Mammary microvascular endothelial cell (primary cell): ENCODE measurements around the gene OR10Z1. TPM values are rescaled to one million over a fixed set of nuclear protein-coding genes. Genes with fewer than 3 reads are reported as not detected.

Experiments
- total RNA-seq: library from RNA; depleted of rRNA; stranded (reverse); fragments of >200 nt; gene quantifications from 2 replicates; pipeline ENCODE4 v1.2.3, GENCODE V29; 2015

OR10Z1 gene, protein sequence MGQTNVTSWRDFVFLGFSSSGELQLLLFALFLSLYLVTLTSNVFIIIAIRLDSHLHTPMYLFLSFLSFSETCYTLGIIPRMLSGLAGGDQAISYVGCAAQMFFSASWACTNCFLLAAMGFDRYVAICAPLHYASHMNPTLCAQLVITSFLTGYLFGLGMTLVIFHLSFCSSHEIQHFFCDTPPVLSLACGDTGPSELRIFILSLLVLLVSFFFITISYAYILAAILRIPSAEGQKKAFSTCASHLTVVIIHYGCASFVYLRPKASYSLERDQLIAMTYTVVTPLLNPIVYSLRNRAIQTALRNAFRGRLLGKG
- total RNA-seq = not detected in 2 replicates

DNA sequence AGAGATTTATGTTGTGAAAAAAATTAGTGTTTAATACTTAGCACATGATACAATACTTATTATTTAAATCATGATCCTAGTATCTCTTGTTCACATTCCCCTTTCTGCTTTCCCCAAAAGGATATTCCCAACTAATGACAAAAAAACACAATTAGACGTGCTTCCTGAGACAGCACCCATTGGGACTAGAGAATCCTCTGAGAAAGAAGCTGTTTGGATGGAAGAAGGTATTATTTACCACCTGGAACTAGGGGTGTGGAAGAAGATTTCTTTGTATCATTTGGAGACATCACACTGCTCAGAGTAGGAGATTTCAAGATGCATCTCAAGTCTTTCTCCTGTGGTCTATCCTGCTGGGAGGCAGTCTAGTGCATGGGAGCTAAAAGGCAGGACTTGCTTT, at the start of gene OR10Z1:
TSS of gene OR10Z1 (plus strand) at position 301 of the 400 bp plus-strand sequence. CDS start 1,171 bp downstream, outside the sequence.

DNA sequence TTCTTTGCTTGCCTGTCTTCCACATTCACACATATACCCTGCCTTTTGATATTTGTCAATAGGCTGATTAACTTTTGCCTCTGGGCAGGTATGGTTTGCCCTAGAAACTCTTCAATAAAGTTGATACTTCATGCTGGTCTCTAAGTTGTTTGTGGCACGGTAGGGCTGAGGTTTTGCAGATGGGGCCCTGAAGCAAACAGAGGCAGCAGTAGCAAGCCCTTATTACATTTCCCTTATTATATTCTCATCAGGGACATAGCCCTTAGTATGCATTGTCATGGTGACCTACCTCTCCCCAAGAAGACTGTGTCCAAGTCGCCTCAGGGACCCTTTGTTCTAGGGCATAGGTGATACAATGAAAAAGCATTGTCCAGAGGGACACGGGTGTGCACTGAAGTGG, 34.6 kb upstream of the OR10Z1 start, which contains the start of gene OR6P1:
TSS of gene OR6P1 (minus strand) at position 101 of the 400 bp plus-strand sequence. CDS start 6,976 bp downstream, outside the sequence.

DNA sequence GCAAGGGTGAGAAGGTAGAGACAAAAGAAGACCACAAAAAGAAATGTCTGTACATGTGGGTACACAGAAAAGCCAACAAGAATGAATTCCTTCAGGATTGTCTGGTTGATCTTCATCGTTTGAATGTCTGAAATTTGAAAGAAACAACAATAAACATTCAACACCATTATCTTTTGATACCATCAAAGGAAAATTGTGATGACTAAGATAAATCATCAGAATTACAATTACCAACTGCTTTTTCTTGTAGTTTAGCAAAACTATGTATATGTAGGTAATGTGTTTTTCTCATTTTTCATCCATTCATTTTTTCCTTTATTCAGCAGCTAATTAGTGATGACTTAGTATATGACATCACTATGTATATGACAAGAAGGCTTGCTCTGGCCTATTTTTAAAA, 25.3 kb upstream of the OR10Z1 start, which contains the start of gene OR10X1:
TSS of gene OR10X1 (minus strand) at position 167 of the 400 bp plus-strand sequence. CDS start at position 167, 0 bp downstream.

Other genes starting within 250 kb of the OR10Z1 start
- gene OR10T2, start 205.8 kb upstream of the OR10Z1 start, total RNA-seq = not detected in 2 replicates
- gene OR10K2, start 179.0 kb upstream of the OR10Z1 start, total RNA-seq = not detected in 2 replicates
- gene OR10K1, start 143.4 kb upstream of the OR10Z1 start, total RNA-seq = not detected in 2 replicates
- not detected in 2 replicates for gene OR10R2, start 133.0 kb upstream of the OR10Z1 start, total RNA-seq
- gene OR6Y1, start 50.9 kb upstream of the OR10Z1 start, total RNA-seq = not detected in 2 replicates
- not detected in 2 replicates for gene OR6P1, start 34.7 kb upstream of the OR10Z1 start, total RNA-seq
- gene OR10X1, start 25.4 kb upstream of the OR10Z1 start, total RNA-seq = not detected in 2 replicates
- gene SPTA1, start 81.4 kb downstream of the OR10Z1 start, total RNA-seq = under 0.01 and 0.20 TPM in 2 replicates
- not detected in 2 replicates for gene OR6K2, start 95.4 kb downstream of the OR10Z1 start, total RNA-seq
- gene OR6K3, start 115.5 kb downstream of the OR10Z1 start, total RNA-seq = not detected in 2 replicates
- not detected in 2 replicates for gene OR6K6, start 149.5 kb downstream of the OR10Z1 start, total RNA-seq
- gene OR6N1, start 166.9 kb downstream of the OR10Z1 start, total RNA-seq = not detected in 2 replicates
- gene OR6N2, start 175.9 kb downstream of the OR10Z1 start, total RNA-seq = not detected in 2 replicates
- gene MNDA, start 226.1 kb downstream of the OR10Z1 start, total RNA-seq = not detected in 2 replicates